HCT116 (cell line): Measurements from ENCODE around the gene KIAA0232. TPM values are rescaled to one million over a fixed set of nuclear protein-coding genes. Genes with fewer than 3 reads are reported as not detected.

Experiments used
- ATAC-seq: fragments of 200-7000 bp; cut with Tn5 transposase; 2 replicates; pipeline ENCODE4 v1.9.1; 2020; ENCODE audit warnings: mild to moderate bottlenecking, moderate library complexity
- BruUV-seq: library from RNA; stranded (reverse); fragments of 400-500 nt; replicated peaks from 2 replicates; lab custom pipeline; 2021; lab: Mats Ljungman, UMichigan
- CTCF ChIA-PET: fragments of 300-600 bp; sonication (Branson Sonifier 250); formaldehyde crosslinking; loops from one replicate; lab custom pipeline; 2021; ENCODE audit warnings: antibody characterized with exemption; lab: Charles Lee
- POLR2A ChIA-PET: fragments of 300-600, 350-600 bp; sonication (Branson Sonifier 250); formaldehyde crosslinking; loops from one replicate; lab custom pipeline; 2021; ENCODE audit warnings: antibody characterized with exemption; lab: Charles Lee
- RAD21 ChIA-PET, 2 experiments: fragments of 300-600 bp; sonication (Branson Sonifier 250); formaldehyde crosslinking; loops; one replicate each; lab custom pipeline; 2023; ENCODE audit warnings: low total read pairs in 2 of 2; ENCODE audit not compliant: uncharacterized antibody in 2 of 2, unreplicated experiment in 2 of 2, low non-redundant PET in 1 of 2; lab: Charles Lee
- DNase-seq: peaks from one replicate; pipeline ENCODE4 v3.0.0-alpha.2; 2010; ENCODE audit warnings: low read depth, low spot score
- H2AFZ ChIP-seq: fragments of 200-600 bp; shearing (Covaris generic), sonication (generic); 2 replicates; pipeline ENCODE4 v1.6.1; 2017; ENCODE audit warnings: low read depth, mixed run types, mixed read lengths, antibody characterized with exemption, low read length; ENCODE audit not compliant: poor library complexity, severe bottlenecking
- H3K27ac ChIP-seq: 2 replicates; pipeline ENCODE4 v1.5.1; 2012; ENCODE audit warnings: low read depth, low read length
- H3K27me3 ChIP-seq: fragments of 200-600 bp; sonication (generic); 2 replicates; pipeline ENCODE4 v1.6.1; 2016; ENCODE audit warnings: mixed run types, low read length, mixed read lengths; ENCODE audit not compliant: insufficient read depth
- H3K36me3 ChIP-seq, 2 experiments: fragments of 200-500 bp in 1 of 2; fragments of 200-600 bp in 1 of 2; sonication (Bioruptor generic) in 1 of 2; sonication (generic) in 1 of 2; 2 replicates each; pipeline versions ENCODE4 v1.5.1 to v1.6.1; 2014 to 2016; ENCODE audit warnings: low read length in 2 of 2, inconsistent platforms in 1 of 2, mixed read lengths in 1 of 2, mixed run types in 1 of 2; ENCODE audit not compliant: insufficient read depth in 2 of 2, control insufficient read depth in 1 of 2
- H3K4me1 ChIP-seq, 2 experiments: fragments of 200-600 bp in 1 of 2; sonication (generic) in 1 of 2; 2 replicates each; pipeline versions ENCODE4 v1.5.1 to v1.6.1; 2012 to 2017; ENCODE audit warnings: low read length in 2 of 2, inconsistent platforms in 1 of 2, mild to moderate bottlenecking in 1 of 2, mixed read lengths in 1 of 2, mixed run types in 1 of 2, moderate library complexity in 1 of 2; ENCODE audit not compliant: insufficient read depth in 2 of 2, control insufficient read depth in 1 of 2
- H3K4me2 ChIP-seq: fragments of 200-600 bp; sonication (generic); 2 replicates; pipeline ENCODE4 v1.6.1; 2017; ENCODE audit warnings: mixed run types, low read length, mixed read lengths
- H3K4me3 ChIP-seq, 2 experiments: fragments of 200-600 bp in 1 of 2; sonication (generic) in 1 of 2; replicated peaks in 1 of 2; 2 replicates each; pipeline ENCODE4 v1.5.1; 2011 to 2016; ENCODE audit warnings: low read length in 2 of 2, control low read depth in 1 of 2, low read depth in 1 of 2, mild to moderate bottlenecking in 1 of 2, mixed read lengths in 1 of 2, mixed run types in 1 of 2
- H3K79me2 ChIP-seq: fragments of 200-600 bp; sonication (generic); 2 replicates; pipeline ENCODE4 v1.6.1; 2017; ENCODE audit warnings: mild to moderate bottlenecking, mixed run types, low read length, moderate library complexity, mixed read lengths; ENCODE audit not compliant: insufficient read depth
- H3K9ac ChIP-seq: fragments of 200-600 bp; sonication (generic); 2 replicates; pipeline ENCODE4 v1.6.1; 2016; ENCODE audit warnings: low read length, mixed read lengths
- H3K9me2 ChIP-seq: fragments of 200-600 bp; sonication (generic), shearing (Covaris generic); 2 replicates; pipeline ENCODE4 v1.6.1; 2017; ENCODE audit warnings: mixed run types, mild to moderate bottlenecking, moderate library complexity; ENCODE audit not compliant: insufficient read depth
- H3K9me3 ChIP-seq, 2 experiments: fragments of 200-500 bp in 1 of 2; fragments of 200-600 bp in 1 of 2; sonication (Bioruptor generic) in 1 of 2; sonication (generic) in 1 of 2; 2 replicates each; pipeline ENCODE4 v1.6.1; 2014 to 2017; ENCODE audit warnings: low read length in 2 of 2, mixed read lengths in 2 of 2, inconsistent platforms in 1 of 2, low read depth in 1 of 2, mild to moderate bottlenecking in 1 of 2, mixed run types in 1 of 2, moderate library complexity in 1 of 2; ENCODE audit not compliant: control insufficient read depth in 1 of 2, insufficient read depth in 1 of 2
- H4K20me1 ChIP-seq: fragments of 200-600 bp; sonication (generic), shearing (Covaris generic); 2 replicates; pipeline ENCODE4 v1.6.1; 2017; ENCODE audit warnings: mixed run types, mild to moderate bottlenecking, moderate library complexity; ENCODE audit not compliant: insufficient read depth
- CBX3 ChIP-seq: IDR thresholded peaks from 2 replicates; pipeline ENCODE4 v1.6.1; 2012; ENCODE audit warnings: low read depth
- EGR1 ChIP-seq: IDR thresholded peaks from 2 replicates; pipeline ENCODE4 v1.6.1; 2012; ENCODE audit warnings: low read depth
- EZH2phosphoT487 ChIP-seq: fragments of 200-600 bp; IDR thresholded peaks from 2 replicates; pipeline ENCODE4 v1.6.1; 2018; ENCODE audit warnings: antibody characterized with exemption, borderline replicate concordance
- POLR2A ChIP-seq: IDR thresholded peaks from 2 replicates; pipeline ENCODE4 v1.7.0; 2011; ENCODE audit warnings: borderline replicate concordance; ENCODE audit not compliant: insufficient read depth, insufficient read length; ENCODE audit errors: extremely low read depth
- POLR2AphosphoS5 ChIP-seq: IDR thresholded peaks from 2 replicates; pipeline ENCODE4 v1.6.1; 2011; ENCODE audit warnings: mild to moderate bottlenecking, low read depth, low read length, moderate library complexity
- RAD21 ChIP-seq: IDR thresholded peaks from 2 replicates; pipeline ENCODE4 v1.6.1; 2012; ENCODE audit warnings: low read depth, mild to moderate bottlenecking
- intact Hi-C: fragments of 100-400 bp; cut with micrococcal nuclease; formaldehyde crosslinking; loops from 2 replicates; pipeline ENCODE4 v1.10.0; 2022
- total RNA-seq: library from RNA; stranded (reverse); gene quantifications from one replicate; pipeline ENCODE4 v1.2.1, GENCODE V29; 2021; ENCODE audit not compliant: unreplicated experiment
- TF ChIP-seq, protein P1 (sequence below): IDR thresholded peaks from 2 replicates; pipeline ENCODE4 v1.6.1; 2012
- TF ChIP-seq, protein P2 (sequence below): IDR thresholded peaks from 2 replicates; pipeline ENCODE4 v1.6.1; 2012; ENCODE audit warnings: low read depth

KIAA0232 gene
- total RNA-seq, 1 experiment from 2014 or later, result 18.1 TPM

DNA sequence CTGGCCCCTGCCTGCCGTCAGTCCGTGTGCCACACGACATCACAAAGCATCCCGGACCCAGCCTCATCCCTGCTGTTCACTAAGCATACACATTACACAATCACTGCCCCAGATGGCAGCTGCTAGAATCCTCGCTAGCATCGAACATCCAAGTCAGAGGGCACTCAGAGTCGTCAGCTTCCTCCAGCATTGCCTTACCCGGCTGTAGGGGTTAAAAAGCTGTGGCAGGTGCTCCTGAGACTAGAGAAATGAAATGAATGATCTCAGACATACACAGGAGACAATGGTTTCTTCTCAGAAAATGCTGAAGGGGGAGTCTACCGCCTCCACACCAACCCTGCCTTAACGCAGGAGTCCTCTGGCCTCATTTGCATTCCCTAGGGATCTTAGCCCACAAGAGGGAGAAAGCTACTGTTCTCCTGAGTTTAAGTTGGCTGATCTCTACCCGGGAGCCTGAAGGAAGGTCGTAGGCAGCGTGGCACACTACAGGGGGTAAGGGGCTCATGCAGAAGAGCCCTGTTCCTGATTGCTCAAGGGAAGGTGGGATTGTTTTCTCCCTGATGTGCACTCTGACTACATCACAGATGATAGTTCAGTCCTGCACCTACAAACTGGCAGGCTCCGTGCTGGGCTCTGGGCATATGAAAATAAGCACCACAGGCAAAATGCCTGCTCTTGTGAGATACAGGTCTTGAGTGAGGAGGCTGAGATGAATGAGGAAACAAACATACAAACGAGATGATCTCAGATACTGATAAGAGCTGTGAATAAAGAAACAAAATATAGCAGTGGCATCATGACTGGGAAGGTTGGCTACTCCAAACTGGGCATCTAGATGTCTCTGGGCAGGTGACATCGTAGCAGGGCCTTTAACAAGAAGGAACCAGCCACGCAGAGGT is 2.6 kb upstream of the KIAA0232 start:
- Histone ChIP-seq H3K4me1 (peaks cover 12 to 20% of the 10 kb centered on the region in 2 experiments), H4K20me1 (peaks cover 6% of the 10 kb centered on the region; the same call in 1 of the 2 replicates), H3K27me3 (no peaks in the 10 kb centered on the region; the same call in 1 of the 2 replicates), H3K27ac (no peak overlapping the region), H3K4me3 (no peak overlapping the region), H3K9me2 (no peaks in the 10 kb centered on the region), H3K36me3 (no peaks in the 10 kb centered on the region), H3K4me2 (no peak overlapping the region), H2AFZ (no peak overlapping the region), H3K9me3 (no peaks in the 10 kb centered on the region), H3K79me2 (peaks cover 13% of the 10 kb centered on the region), H3K9ac (no peak overlapping the region)
- BruUV-seq, result no TSS peak
- CTCF ChIA-PET, result no interaction called here
- ATAC-seq (no peak), DNase-seq (no peak)
- TF ChIP-seq RAD21, result no peak
- TF ChIP-seq CBX3, result no peak
- TF ChIP-seq, protein P1, sequence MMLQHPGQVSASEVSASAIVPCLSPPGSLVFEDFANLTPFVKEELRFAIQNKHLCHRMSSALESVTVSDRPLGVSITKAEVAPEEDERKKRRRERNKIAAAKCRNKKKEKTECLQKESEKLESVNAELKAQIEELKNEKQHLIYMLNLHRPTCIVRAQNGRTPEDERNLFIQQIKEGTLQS, result no peak
- TF ChIP-seq EZH2phosphoT487, result no peak
- TF ChIP-seq POLR2A, result no peak
- TF ChIP-seq POLR2AphosphoS5, result no peak
- TF ChIP-seq, protein P2, sequence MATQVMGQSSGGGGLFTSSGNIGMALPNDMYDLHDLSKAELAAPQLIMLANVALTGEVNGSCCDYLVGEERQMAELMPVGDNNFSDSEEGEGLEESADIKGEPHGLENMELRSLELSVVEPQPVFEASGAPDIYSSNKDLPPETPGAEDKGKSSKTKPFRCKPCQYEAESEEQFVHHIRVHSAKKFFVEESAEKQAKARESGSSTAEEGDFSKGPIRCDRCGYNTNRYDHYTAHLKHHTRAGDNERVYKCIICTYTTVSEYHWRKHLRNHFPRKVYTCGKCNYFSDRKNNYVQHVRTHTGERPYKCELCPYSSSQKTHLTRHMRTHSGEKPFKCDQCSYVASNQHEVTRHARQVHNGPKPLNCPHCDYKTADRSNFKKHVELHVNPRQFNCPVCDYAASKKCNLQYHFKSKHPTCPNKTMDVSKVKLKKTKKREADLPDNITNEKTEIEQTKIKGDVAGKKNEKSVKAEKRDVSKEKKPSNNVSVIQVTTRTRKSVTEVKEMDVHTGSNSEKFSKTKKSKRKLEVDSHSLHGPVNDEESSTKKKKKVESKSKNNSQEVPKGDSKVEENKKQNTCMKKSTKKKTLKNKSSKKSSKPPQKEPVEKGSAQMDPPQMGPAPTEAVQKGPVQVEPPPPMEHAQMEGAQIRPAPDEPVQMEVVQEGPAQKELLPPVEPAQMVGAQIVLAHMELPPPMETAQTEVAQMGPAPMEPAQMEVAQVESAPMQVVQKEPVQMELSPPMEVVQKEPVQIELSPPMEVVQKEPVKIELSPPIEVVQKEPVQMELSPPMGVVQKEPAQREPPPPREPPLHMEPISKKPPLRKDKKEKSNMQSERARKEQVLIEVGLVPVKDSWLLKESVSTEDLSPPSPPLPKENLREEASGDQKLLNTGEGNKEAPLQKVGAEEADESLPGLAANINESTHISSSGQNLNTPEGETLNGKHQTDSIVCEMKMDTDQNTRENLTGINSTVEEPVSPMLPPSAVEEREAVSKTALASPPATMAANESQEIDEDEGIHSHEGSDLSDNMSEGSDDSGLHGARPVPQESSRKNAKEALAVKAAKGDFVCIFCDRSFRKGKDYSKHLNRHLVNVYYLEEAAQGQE, result no peak
- no peak for TF ChIP-seq EGR1
- RAD21 ChIA-PET, result no interaction called here
- intact Hi-C loops, result no loop called here
- POLR2A ChIA-PET, result no interaction called here
